A549 (cell line): ENCODE measurements around the gene NEGR1. TPM values are rescaled to one million over a fixed set of nuclear protein-coding genes. Genes with fewer than 3 reads are reported as not detected.

ENCODE experiments used
- ATAC-seq, 2 experiments: fragments of 200-7000 bp in 1 of 2; fragments of >200 bp in 1 of 2; cut with Nextera tagmentation in 1 of 2; cut with Tn5 transposase in 1 of 2; 3 replicates each; pipeline versions ENCODE4 v1.8.0 to v1.9.1; 2018 to 2020; ENCODE audit warnings: mild to moderate bottlenecking in 1 of 2, moderate library complexity in 1 of 2
- CTCF ChIA-PET: fragments of 300-600 bp; sonication (Branson Sonifier 250); formaldehyde crosslinking; extraction: SDS; loops from one replicate; lab custom pipeline; 2021; ENCODE audit warnings: antibody characterized with exemption, inconsistent platforms; lab: Yijun Ruan, JAX
- POLR2A ChIA-PET: fragments of 350-600 bp; formaldehyde crosslinking; extraction: SDS; loops from one replicate; lab custom pipeline; 2021; ENCODE audit warnings: antibody characterized with exemption, inconsistent platforms; lab: Yijun Ruan, JAX
- DNase-seq, 2 experiments: peaks; one replicate each; pipeline versions ENCODE4 v3.0.0 to v3.0.0-alpha.2; 2011 to 2016; ENCODE audit warnings: low read depth in 1 of 2, low spot score in 1 of 2
- FAIRE-seq: peaks from 2 replicates; lab custom pipeline; 2011; peaks lifted over from hg19 to GRCh38; lab: Jason Lieb, UNC
- H3K27ac ChIP-seq, 2 experiments: fragments of >200 bp; sonication (Bioruptor Twin); formaldehyde crosslinking; 3 replicates each; pipeline ENCODE4 v1.5.1; 2016 to 2017
- H3K4me1 ChIP-seq: fragments of >200 bp; sonication (Bioruptor Twin); formaldehyde crosslinking; 3 replicates; pipeline ENCODE4 v1.6.1; 2016
- H3K4me2 ChIP-seq: fragments of >200 bp; sonication (Bioruptor Twin); formaldehyde crosslinking; 3 replicates; pipeline ENCODE4 v1.6.1; 2016
- H3K4me3 ChIP-seq: fragments of >200 bp; sonication (Bioruptor Twin); formaldehyde crosslinking; 3 replicates; pipeline ENCODE4 v1.5.1; 2016
- H3K9me3 ChIP-seq: fragments of >200 bp; sonication (Bioruptor Twin); formaldehyde crosslinking; 3 replicates; pipeline ENCODE4 v1.6.1; 2016
- CBX8 ChIP-seq: fragments of 200-600 bp; sonication (generic); IDR thresholded peaks from 2 replicates; pipeline ENCODE4 v1.6.1; 2016
- CEBPB ChIP-seq, 2 experiments: fragments of >200 bp in 1 of 2; sonication (Bioruptor Twin) in 1 of 2; formaldehyde crosslinking in 1 of 2; IDR thresholded peaks; 2 replicates each; pipeline ENCODE4 v1.6.1; 2012 to 2016
- CHD2 ChIP-seq: fragments of 150-350 bp; IDR thresholded peaks from 2 replicates; pipeline ENCODE4 v1.6.1; 2014; ENCODE audit warnings: low read length; ENCODE audit not compliant: partially characterized antibody
- CHD4 ChIP-seq: fragments of 200-600 bp; sonication (generic); IDR thresholded peaks from 2 replicates; pipeline ENCODE4 v1.6.1; 2016; ENCODE audit warnings: antibody characterized with exemption, mild to moderate bottlenecking, borderline replicate concordance
- GATA3 ChIP-seq: IDR thresholded peaks from 2 replicates; pipeline ENCODE4 v1.6.1; 2012; ENCODE audit warnings: borderline replicate concordance
- HDAC2 ChIP-seq: fragments of 200-600 bp; sonication (generic); IDR thresholded peaks from 2 replicates; pipeline ENCODE4 v1.6.1; 2016
- HOXA7 ChIP-seq: fragments of 250-450 bp; sonication (Bioruptor Pico); IDR thresholded peaks from 2 replicates; pipeline ENCODE4 v1.5.0; 2020; ENCODE audit warnings: mild to moderate bottlenecking, moderate library complexity
- HOXB5 ChIP-seq: fragments of 250-450 bp; sonication (Bioruptor Pico); IDR thresholded peaks from 2 replicates; pipeline ENCODE4 v1.5.0; 2020; ENCODE audit warnings: mild to moderate bottlenecking, moderate library complexity
- KDM1A ChIP-seq: fragments of 200-600 bp; sonication (generic); IDR thresholded peaks from 2 replicates; pipeline ENCODE4 v1.6.1; 2016; ENCODE audit warnings: low read depth, mild to moderate bottlenecking
- KDM5A ChIP-seq: fragments of 200-600 bp; sonication (generic); IDR thresholded peaks from 2 replicates; pipeline ENCODE4 v1.6.1; 2016; ENCODE audit warnings: antibody characterized with exemption, mild to moderate bottlenecking
- MAFK ChIP-seq: fragments of 450-650 bp; IDR thresholded peaks from 2 replicates; pipeline ENCODE4 v1.6.1; 2014; ENCODE audit not compliant: partially characterized antibody
- MYC ChIP-seq: IDR thresholded peaks from 2 replicates; pipeline ENCODE4 v1.6.1; 2012; ENCODE audit warnings: mild to moderate bottlenecking, inconsistent platforms, low read length, improper control_type of control experiment, borderline replicate concordance
- NFE2L2 ChIP-seq: fragments of 150-350 bp; conservative IDR thresholded peaks from 2 replicates; pipeline ENCODE4 v1.6.1; 2014; ENCODE audit warnings: low read length
- NPAS2 ChIP-seq: fragments of 250-450 bp; sonication (Bioruptor Pico); IDR thresholded peaks from 2 replicates; pipeline ENCODE4 v1.8.0; 2022; ENCODE audit warnings: mild to moderate bottlenecking, moderate library complexity, borderline replicate concordance
- RAD21 ChIP-seq, 2 experiments: fragments of >200 bp in 1 of 2; sonication (Bioruptor Twin) in 1 of 2; formaldehyde crosslinking in 1 of 2; IDR thresholded peaks in 1 of 2; conservative IDR thresholded peaks in 1 of 2; 2 replicates in 1 of 2; 3 replicates in 1 of 2; pipeline ENCODE4 v1.6.1; 2012 to 2018; ENCODE audit warnings: inconsistent platforms in 1 of 2
- RCOR1 ChIP-seq: fragments of 150-350 bp; IDR thresholded peaks from 2 replicates; pipeline ENCODE4 v1.6.1; 2014; ENCODE audit warnings: antibody characterized with exemption, low read length, low read depth
- RFX5 ChIP-seq: fragments of 450-650 bp; IDR thresholded peaks from 2 replicates; pipeline ENCODE4 v1.7.1; 2014; ENCODE audit warnings: antibody characterized with exemption, mild to moderate bottlenecking, moderate library complexity
- RNF2 ChIP-seq: fragments of 200-600 bp; sonication (generic); IDR thresholded peaks from 2 replicates; pipeline ENCODE4 v1.6.1; 2016; ENCODE audit warnings: low read depth, mild to moderate bottlenecking, antibody characterized with exemption, moderate library complexity, borderline replicate concordance
- ZC3H11A ChIP-seq: fragments of 450-650 bp; IDR thresholded peaks from 2 replicates; pipeline ENCODE4 v1.6.1; 2014; ENCODE audit warnings: antibody characterized with exemption, mild to moderate bottlenecking
- WGBS: methylation state at CpG from one replicate; pipeline ENCODE4 v1.1.6; 2017; ENCODE audit errors: missing lambda C conversion rate; 5-methylcytosine and 5-hydroxymethylcytosine counted together
- polyA plus RNA-seq, 4 experiments: library from polyadenylated mRNA; depleted of rRNA in 3 of 4; stranded (reverse); fragments of >200 nt; fragmentation: RNase III in 1 of 4; extraction: RNeasy Plus Mini Kit Qiagen cat#74134 plus additional on column Dnase treatment in 1 of 4; gene quantifications; 2 replicates in 3 of 4; 3 replicates in 1 of 4; pipeline ENCODE4 v1.2.3, GENCODE V29; 2011 to 2017
- TF ChIP-seq, protein P1 (sequence below): fragments of 150-350 bp; IDR thresholded peaks from 2 replicates; pipeline ENCODE4 v1.6.1; 2014; ENCODE audit warnings: low read depth, mild to moderate bottlenecking, low read length
- TF ChIP-seq, protein P2 (sequence below): IDR thresholded peaks from 2 replicates; pipeline ENCODE4 v1.6.1; 2012
- TF ChIP-seq, protein P3 (sequence below): fragments of 250-450 bp; sonication (Bioruptor Pico); IDR thresholded peaks from 2 replicates; pipeline ENCODE4 v1.5.0; 2020; ENCODE audit warnings: low read depth, mild to moderate bottlenecking, moderate library complexity
- TF ChIP-seq, protein P4 (sequence below): fragments of >200 bp; sonication (Bioruptor Twin); formaldehyde crosslinking; IDR thresholded peaks from 2 replicates; pipeline ENCODE4 v1.6.1; 2016
- TF ChIP-seq, protein P5 (sequence below): IDR thresholded peaks from 2 replicates; pipeline ENCODE4 v1.6.1; 2012; ENCODE audit warnings: low read depth, borderline replicate concordance

Gene NEGR1
- polyA plus RNA-seq, 2 of the 4 experiments (the other 2 are of a cell fraction), result not detected

DNA sequence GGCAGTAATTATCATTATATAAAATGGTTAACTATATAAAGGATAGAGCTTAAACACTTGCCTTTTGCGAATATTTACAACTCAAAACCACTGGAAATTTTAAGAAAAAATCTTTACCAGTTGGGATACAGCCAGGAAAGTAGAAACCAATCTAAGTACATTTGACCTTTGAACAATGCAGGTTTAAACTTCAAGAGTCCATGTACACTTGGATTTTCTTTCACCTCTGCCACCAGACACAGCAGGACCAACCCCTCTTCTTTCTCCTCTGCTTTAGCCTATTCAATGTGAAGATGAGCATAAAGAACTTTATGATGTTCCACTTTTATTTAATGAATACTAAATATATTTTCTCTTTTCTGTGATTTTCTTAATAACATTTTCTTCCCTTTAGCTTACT lies 361.1 kb downstream of the NEGR1 start:
- ATAC-seq, result no peak
- Histone ChIP-seq H3K4me1 (no peaks in the 10 kb centered on the region), H3K4me2 (no peak overlapping the region), H3K27ac (no peak overlapping the region), H3K9me3 (no peaks in the 10 kb centered on the region), H3K4me3 (no peak overlapping the region)
- FAIRE-seq, result no peak
- TF ChIP-seq HOXB5 (CRISPR knock-in tag), result no peak
- no peak for TF ChIP-seq CHD4
- no peak for TF ChIP-seq CEBPB (IDR thresholded peaks at IDR 0.05)
- TF ChIP-seq MYC, result no peak
- no peak for TF ChIP-seq RAD21 (conservative IDR thresholded peaks at IDR 0.05 in 1 of 2, IDR thresholded peaks at IDR 0.05 in 1 of 2)
- no peak for TF ChIP-seq ZC3H11A
- no peak for TF ChIP-seq HDAC2
- TF ChIP-seq, protein P1, sequence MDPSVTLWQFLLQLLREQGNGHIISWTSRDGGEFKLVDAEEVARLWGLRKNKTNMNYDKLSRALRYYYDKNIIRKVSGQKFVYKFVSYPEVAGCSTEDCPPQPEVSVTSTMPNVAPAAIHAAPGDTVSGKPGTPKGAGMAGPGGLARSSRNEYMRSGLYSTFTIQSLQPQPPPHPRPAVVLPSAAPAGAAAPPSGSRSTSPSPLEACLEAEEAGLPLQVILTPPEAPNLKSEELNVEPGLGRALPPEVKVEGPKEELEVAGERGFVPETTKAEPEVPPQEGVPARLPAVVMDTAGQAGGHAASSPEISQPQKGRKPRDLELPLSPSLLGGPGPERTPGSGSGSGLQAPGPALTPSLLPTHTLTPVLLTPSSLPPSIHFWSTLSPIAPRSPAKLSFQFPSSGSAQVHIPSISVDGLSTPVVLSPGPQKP, result no peak
- no peak for TF ChIP-seq RFX5
- TF ChIP-seq, protein P2, sequence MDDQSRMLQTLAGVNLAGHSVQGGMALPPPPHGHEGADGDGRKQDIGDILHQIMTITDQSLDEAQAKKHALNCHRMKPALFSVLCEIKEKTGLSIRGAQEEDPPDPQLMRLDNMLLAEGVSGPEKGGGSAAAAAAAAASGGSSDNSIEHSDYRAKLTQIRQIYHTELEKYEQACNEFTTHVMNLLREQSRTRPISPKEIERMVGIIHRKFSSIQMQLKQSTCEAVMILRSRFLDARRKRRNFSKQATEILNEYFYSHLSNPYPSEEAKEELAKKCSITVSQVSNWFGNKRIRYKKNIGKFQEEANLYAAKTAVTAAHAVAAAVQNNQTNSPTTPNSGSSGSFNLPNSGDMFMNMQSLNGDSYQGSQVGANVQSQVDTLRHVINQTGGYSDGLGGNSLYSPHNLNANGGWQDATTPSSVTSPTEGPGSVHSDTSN, result no peak
- TF ChIP-seq HOXA7 (CRISPR knock-in tag), result no peak
- POLR2A ChIA-PET, result no interaction called here
- WGBS, result 4% methylated on average over 1 of the region's 1 CpG
- CTCF ChIA-PET, result no interaction called here
- DNase-seq, result no peak

DNA sequence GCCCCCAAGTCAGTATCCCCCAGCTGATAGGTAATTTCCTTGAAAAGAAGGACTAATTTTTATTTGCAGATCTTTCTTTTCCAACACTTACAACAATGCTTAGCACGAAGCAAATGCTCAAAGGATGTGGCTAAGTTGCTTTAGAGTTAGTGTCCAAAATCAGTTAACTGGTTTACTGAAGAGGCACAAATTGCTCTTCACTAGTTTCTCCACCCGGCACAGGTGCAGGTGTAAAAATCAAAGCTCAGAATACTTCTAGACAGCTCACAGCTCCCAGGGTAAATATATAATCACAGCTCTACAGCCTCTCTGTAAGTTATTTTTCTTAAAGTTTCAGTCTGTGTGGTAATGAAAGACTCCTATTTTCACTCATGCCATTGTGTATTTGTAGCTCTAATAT lies 361.8 kb downstream of the NEGR1 start:
- CTCF ChIA-PET, result no interaction called here
- Histone ChIP-seq H3K4me2 (no peak overlapping the region), H3K27ac (no peak overlapping the region), H3K9me3 (no peaks in the 10 kb centered on the region), H3K4me1 (no peaks in the 10 kb centered on the region), H3K4me3 (no peak overlapping the region)
- no peak for ATAC-seq
- no peak for DNase-seq
- TF ChIP-seq RCOR1 (no peak), RAD21 (conservative IDR thresholded peaks at IDR 0.05 in 1 of 2, IDR thresholded peaks at IDR 0.05 in 1 of 2) (no peak), KDM1A (no peak), RNF2 (no peak), HOXB5 (CRISPR knock-in tag) (no peak)
- 17% methylated on average over 2 of the region's 2 CpGs for WGBS
- no peak for FAIRE-seq
- POLR2A ChIA-PET, result no interaction called here

DNA sequence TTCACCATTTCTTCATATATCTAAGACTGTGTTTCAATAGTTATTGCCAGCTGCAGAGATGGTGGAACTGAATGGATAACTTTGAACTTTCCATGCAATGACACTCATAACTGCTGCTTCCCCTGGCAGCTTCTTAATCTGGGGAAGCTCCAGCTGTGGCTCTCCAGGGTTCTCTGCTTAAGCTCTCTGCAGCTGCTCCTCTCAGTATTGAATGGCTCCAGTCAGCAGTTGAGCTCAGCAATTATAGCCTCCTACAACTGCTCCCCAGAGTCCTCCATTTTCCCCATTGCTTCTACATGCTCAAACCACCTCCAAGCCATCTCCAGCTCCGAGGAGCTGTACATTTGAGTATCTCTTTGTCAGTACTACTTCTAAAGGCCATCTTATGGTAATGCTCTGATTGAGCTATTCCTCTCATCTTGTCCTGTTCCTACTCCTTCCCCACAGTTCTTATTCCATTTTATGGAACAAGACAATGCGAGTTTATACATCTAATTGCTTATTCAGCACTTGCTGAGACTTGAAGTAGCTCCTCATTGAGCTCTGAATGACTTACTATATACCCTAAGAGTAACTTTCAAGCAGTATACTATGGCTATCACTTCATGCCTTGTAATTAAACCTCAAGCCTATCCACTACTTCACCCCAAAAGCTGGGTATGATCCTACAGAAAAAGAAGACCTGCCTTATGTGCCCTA lies 362.4 kb downstream of the NEGR1 start:
- H3K9me3 ChIP-seq, result no peaks in the 10 kb centered on the region
- H3K4me3 ChIP-seq, result no peak overlapping the region
- no peak for TF ChIP-seq NFE2L2
- peak; percentile 14 for TF ChIP-seq MAFK
- no peak for TF ChIP-seq NPAS2
- no peak for TF ChIP-seq CHD2
- FAIRE-seq (no peak), ATAC-seq (no peak), DNase-seq (no peak)
- POLR2A ChIA-PET, result no interaction called here
- H3K27ac ChIP-seq, result no peak overlapping the region
- CTCF ChIA-PET, result no interaction called here
- H3K4me1 ChIP-seq, result no peaks in the 10 kb centered on the region
- H3K4me2 ChIP-seq, result no peak overlapping the region
- 0% methylated on average over 2 of the region's 2 CpGs for WGBS

DNA sequence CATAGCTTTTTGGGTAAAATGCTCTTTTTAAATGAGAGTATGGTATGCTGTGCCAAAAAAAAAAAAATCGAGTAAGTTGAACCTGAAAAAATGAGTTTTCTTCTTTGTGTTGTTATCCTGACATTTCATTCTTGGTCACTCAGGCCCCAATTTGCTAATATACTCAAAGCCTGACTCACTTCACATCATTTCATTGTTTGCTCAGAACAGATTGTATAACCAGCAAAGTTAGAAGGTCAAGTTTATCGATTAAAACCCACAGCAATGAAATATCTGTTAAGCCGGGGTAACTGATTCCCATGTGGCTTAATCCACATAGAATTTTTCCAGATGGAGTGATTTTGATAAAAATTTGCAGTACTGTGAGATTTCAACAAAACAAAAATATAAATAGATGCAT lies 363.7 kb downstream of the NEGR1 start:
- CTCF ChIA-PET, result interaction anchor here (0.7 kb wide), 1 partner anchor 519 kb away, joined by 5 read pairs; no protein-coding TSS in a partner anchor

More for the DNA sequence above, 363.7 kb downstream of the NEGR1 start:
- H3K4me3 ChIP-seq, result no peak overlapping the region
- H3K4me2 ChIP-seq, result no peak overlapping the region
- no peak for DNase-seq
- FAIRE-seq, result no peak
- 1% methylated on average over 3 of the region's 3 CpGs for WGBS
- H3K27ac ChIP-seq, result no peak overlapping the region
- POLR2A ChIA-PET, result no interaction called here
- no peaks in the 10 kb centered on the region for H3K9me3 ChIP-seq
- no peaks in the 10 kb centered on the region for H3K4me1 ChIP-seq
- ATAC-seq, result no peak
- TF ChIP-seq GATA3, result no peak
- no peak for TF ChIP-seq MYC
- no peak for TF ChIP-seq KDM5A
- TF ChIP-seq, protein P3, sequence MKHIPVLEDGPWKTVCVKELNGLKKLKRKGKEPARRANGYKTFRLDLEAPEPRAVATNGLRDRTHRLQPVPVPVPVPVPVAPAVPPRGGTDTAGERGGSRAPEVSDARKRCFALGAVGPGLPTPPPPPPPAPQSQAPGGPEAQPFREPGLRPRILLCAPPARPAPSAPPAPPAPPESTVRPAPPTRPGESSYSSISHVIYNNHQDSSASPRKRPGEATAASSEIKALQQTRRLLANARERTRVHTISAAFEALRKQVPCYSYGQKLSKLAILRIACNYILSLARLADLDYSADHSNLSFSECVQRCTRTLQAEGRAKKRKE, result no peak
- TF ChIP-seq, protein P4, sequence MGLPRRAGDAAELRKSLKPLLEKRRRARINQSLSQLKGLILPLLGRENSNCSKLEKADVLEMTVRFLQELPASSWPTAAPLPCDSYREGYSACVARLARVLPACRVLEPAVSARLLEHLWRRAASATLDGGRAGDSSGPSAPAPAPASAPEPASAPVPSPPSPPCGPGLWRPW, result no peak
- TF ChIP-seq, protein P5, sequence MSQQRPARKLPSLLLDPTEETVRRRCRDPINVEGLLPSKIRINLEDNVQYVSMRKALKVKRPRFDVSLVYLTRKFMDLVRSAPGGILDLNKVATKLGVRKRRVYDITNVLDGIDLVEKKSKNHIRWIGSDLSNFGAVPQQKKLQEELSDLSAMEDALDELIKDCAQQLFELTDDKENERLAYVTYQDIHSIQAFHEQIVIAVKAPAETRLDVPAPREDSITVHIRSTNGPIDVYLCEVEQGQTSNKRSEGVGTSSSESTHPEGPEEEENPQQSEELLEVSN, result no peak
- no peak for TF ChIP-seq HDAC2
- no peak for TF ChIP-seq RAD21 (conservative IDR thresholded peaks at IDR 0.05 in 1 of 2, IDR thresholded peaks at IDR 0.05 in 1 of 2)
- TF ChIP-seq CBX8, result no peak
- TF ChIP-seq, all 56 proteins: peak for 0
